ENCODE results near the gene P2RX1.

P2RX1 gene

DNA sequence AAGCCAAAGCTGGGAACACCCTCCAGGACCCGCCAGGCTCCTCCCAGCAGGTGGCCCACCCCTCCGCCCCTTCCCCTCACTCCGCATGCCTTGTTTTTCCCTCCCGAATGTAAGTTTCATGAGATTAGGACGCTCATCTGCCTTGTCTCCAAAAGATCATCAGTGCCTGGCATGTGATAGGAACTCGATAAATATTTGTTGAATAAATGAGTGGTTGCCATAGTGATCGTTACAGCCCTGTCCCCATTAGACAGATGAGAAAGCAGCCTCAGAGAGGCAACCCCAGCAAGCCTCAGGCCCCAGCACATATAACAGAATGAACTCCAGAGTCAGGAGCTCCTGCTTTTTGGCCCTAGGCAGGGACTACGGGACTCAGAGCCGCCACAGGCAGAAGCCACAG, 28.5 kb downstream of the P2RX1 start:
- DNase-seq (ENCODE audit: low read depth) = no peak

DNA sequence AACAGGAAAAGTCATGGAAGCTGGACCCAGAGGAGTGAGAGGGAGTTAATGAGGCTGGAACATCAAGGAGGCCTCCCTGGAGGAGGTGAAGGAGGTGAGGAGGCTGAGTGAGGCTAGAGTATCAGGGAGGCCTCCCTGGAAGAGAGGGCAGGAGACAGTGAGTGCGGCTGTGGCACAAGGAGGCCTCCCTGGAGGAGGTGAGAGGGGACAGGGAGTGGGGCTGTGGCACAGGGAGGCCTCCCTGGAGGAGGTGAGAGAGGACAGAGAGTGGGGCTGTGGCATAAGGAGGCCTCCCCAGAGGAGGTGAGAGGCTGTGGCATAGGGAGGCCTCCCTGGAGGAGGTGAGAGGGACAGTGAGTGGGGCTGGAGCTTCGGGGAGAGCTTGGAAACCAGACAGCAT, 28.9 kb downstream of the P2RX1 start:
- DNase-seq (ENCODE audit: low read depth) = no peak

DNA sequence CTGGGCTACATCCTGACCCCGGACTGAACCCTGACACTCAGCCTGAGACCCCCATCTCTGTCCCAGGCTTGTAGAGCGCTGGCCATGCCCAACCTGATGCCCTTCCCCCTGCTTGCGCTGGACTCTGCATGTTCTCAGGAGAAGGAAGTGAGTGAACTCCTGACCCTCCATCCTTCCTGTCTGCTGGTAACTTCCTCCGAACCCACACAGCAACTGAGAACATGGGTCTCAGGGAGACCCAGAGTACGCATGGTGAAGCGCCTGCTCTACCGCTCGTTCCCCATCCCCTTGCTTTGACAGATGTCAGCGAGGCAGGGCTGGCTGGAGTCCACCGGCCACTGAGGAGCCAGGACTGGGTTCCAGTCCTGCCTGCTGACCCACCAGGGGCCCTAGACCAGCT, 29.5 kb downstream of the P2RX1 start:
- DNase-seq (ENCODE audit: low read depth) = no peak

DNA sequence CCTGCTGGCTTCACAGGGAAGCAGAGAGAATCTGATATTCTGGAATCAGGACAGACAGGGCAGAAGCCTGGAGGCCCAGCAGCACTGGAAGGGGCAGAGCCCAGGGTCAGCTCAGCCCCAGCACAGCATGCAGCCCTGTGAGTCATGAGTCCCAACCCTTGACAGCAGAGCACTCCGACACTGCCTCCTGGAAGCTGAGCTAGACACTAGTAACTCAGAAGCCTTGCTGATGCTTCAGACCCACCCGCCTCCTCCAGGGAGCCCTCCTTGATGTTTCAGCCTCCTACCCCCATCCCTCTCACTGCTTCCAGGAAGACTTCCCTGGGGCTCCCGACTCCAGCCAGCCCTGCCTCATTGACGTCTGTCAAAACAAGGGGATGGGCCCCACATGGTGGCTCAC, 30.3 kb downstream of the P2RX1 start:
- no peak for DNase-seq (ENCODE audit: low read depth)

DNA sequence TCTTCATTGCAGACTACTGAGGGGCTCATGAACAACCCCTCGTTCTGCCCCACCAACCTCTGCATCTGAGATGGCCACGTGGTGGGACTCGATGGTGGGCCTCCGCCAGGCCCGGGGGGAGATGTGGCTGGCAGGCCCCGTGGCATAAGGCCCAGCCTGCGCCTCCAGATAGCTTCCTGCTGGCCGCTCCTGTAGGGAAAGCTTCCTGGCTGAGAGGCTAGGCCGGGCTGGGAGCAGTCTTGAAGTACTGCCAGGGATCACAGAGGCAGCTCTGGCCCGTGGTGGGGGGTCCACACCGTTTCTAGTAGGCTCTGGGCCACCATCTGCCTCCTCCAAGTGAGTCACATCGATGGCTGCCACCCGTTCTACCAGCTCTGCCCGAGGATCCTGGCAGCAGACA, 31.0 kb downstream of the P2RX1 start:
- no peak for DNase-seq (ENCODE audit: low read depth)

DNA sequence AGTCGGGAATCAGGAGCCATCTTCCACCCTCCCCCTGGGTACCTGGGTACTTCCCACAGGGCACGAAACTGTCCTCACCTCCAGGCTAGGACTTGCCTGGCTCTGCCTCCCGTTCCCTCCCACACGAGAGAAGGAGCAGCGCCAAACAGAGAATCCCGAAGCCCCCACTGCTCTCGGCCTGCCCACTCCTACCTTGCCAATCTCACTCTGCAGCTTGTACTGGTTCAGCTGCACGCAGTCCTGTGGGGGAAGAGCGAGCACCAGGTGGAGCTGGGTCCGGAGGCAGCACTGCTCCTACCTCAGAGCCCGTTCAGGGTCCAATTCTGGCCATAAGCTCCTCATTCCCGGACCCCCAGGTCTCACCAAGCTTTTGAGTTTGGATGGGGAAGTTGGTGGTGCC, 32.1 kb downstream of the P2RX1 start:
- DNase-seq (ENCODE audit: low read depth) = no peak

DNA sequence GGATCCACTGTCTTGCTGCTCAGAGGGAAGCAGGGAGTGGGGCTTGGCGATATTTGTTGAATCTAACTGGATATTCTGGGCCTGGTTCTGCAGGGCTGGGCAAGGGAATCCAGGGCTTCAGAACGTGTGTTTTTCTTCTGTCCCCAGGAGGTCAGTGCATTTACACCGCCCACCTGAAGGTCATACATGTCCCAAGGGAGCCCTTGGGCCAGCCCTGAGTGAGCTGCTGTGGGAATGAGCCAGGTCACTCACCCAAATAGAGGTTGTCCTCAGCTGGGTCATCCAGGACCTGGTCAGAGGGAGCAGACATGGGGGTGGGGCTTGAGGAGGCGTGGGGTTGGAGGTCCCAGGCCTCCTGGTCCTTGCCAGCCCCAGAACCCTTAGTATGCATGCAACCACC, 34.0 kb downstream of the P2RX1 start:
- no peak for DNase-seq (ENCODE audit: low read depth)

DNA sequence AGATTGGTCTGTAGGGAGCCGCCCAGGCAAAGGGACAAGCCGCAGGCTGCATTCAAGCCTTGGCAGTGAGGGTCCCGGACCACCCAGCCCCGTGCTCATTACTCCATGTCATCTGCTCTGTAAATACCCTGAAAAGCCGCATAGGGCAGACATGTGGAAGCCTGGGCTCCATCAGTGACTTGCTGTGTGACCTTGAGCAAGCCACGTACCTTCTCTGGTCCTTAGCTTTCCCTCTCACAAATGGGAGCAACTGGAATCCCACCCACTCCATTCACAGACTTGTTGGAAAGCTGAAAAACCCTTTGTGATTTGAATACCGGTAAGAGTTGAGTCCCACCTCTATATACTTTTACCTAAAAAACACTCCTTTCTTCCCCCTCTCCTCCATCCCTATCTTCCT, 35.3 kb downstream of the P2RX1 start:
- DNase-seq (ENCODE audit: low read depth) = no peak

DNA sequence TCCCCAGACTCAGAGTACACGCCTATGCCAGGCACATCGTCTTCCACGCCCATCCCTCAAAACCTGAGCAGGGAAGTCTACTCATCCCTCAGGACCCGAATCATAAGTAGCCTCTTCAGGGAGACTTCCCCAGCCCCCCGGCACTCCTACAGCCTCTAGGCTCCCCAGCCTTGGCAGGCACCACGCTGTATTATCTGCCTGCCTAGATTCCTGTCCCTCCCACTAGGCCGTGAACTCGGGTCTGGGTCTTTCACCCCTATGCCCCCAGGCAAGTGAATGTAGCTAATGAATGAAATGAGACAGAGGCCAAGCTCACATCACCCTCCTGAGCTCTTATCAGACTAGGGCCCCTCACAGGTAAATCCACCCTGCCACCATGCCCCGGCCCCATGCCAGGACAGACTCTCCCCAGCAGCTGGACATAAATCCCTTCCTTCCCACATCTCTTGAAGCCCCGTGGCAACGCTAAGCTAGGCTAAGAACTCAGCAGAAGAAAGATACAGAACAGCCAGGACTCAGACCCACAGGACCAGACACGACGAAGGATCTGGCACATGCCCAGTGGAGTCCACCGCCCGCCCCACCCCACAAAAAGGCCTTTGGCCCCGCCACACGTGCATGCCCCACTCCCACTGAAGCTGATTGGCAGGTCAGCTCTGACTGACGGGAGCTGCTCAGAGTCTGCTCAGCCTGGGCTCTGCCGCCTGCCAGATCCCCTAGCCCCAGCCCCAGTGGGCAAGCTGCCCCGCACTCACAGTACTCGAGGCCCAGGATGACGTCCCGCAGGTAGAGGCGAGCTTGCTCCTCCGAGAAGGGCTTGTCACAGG, 36.5 kb downstream of the P2RX1 start:
- DNase-seq (ENCODE audit: low read depth) = no peak

DNA sequence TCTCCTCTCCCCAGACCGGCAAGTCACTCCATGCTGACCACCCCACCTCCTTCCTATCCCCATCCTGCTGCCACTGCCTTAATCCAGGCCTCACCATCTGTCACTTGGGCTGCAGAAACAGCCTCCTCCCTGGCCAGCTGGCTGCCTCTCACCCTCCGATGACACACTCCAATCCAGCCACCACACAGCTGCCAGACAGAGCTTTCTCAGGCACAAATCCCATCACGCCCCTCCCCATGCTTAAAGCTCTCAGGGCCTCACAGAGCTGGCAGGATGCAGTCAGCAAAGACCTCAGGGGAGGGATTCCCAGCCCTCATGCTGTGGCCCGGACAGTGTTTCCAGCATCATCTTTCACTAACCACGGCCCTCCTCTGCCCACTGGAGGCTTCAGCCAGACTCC, 37.1 kb downstream of the P2RX1 start:
- no peak for DNase-seq (ENCODE audit: low read depth)

DNA sequence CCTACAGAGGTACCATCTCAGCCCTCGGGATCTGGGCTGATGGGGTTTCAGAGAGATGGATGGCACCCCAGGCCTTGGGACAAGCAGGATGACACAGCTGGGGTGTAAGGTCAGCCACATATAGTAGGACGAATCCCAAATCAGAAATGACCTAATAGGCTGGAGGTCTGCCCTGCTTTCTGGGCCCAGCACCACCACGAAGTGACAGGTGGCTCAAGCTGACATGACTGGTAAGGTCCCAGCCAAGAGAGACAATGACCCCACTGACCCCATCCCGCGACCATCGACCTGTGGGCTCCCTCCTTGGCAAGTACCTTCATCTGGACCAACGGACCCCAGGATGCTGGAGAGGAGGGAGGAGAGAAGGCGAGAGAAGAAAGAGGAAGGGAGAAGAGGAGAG, 39.0 kb downstream of the P2RX1 start:
- DNase-seq (ENCODE audit: low read depth) = no peak

DNA sequence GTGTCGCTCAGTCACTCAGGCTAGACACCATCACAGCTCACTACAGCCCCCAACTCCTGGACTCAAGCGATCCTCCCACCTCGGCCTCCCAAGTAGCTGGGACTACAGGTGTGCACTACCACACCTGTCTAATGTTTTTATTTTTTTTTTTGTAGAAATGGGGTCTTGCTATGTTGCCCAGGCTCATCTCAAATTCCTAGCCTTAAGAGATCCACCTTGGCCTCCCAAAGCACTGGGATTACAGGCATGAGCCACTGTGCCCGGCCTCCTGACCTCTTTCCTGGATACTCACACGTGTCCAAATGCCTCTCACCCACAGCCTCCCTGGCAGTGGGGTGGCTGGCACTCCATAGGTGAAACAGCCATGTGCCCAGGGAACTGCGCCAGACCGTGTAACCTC, 40.9 kb downstream of the P2RX1 start:
- DNase-seq (ENCODE audit: low read depth) = no peak

DNA sequence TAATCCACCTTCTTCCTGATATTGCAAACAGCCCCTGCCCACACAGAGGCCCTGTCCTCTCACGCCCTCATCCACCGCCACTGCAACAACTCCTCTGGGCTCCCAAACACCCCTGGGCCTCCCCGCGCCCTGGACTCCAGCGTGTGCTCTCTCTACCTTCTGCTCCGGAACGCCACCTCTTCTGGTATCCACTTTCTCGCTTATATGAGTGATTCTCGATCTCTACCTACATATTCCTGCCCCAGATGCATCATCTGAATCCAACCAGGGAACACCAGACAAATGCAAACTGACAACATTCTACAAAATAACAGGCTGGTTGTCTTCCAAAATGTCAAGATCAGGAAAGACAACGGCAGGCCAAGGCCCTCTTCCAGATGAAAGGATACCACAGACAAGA, 42.4 kb downstream of the P2RX1 start:
- no peak for DNase-seq (ENCODE audit: low read depth)

DNA sequence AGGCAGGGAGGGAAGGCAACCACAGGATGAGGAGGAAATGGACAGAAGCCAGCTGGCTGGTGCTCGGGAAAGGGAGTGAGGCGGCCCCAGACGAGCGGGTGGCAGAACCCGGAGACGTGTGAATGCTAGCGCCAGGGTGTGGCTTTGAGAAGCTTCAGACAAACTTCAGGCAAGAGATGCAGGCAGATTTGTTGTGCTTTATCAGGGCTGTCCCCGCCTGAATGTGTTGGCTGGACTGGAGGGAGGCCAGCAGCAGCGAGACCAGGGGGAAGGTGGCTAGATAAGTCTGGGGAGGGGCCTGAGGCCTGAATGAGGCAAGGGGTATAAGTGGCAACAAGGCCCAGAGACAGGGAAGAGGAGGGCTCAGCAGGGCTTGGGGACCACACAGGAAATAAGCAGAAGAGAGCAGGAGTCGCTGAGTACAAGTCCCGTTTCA, 45.4 kb downstream of the P2RX1 start:
- DNase-seq (ENCODE audit: low read depth) = no peak

DNA sequence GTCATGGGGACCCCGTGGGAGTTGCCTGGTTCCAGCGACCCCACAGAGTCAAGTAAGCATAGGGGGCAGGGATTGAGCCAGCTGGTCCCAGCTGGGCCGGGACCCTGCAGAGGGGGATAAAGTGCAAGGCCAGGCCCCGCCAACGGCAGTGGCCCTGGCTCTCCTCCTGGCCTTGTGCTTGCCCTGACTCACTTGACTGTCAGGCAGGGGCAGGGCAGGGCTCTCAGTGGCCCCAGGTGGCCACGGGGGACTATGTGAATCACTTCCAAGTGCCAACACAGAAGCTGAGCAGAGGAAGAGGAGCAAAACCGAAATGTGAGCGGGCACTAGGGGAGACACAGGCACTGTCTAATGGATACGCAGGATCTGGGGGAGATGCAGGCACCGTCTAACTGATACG, 48.7 kb downstream of the P2RX1 start:
- DNase-seq (ENCODE audit: low read depth) = no peak

DNA sequence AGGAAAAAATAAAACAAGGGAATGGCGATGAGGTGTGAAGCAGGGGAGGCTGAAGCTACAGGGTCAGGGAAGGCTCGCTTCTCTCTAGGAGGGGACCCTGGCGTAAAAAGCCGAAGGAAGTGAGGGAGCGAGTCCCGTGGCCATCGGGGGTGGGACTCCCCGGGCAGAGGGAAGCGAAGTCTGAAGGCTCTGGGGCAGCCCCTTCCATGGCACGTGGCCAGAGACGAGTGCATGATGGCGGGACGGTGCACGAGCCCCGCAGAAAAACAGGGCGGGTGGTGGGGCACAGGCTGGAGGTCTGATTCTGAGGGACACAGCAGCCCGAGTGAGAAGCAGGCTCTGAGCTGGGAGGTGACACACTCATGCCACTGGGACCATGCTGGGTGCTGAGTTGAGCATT, 49.2 kb downstream of the P2RX1 start:
- DNase-seq (ENCODE audit: low read depth) = no peak

DNA sequence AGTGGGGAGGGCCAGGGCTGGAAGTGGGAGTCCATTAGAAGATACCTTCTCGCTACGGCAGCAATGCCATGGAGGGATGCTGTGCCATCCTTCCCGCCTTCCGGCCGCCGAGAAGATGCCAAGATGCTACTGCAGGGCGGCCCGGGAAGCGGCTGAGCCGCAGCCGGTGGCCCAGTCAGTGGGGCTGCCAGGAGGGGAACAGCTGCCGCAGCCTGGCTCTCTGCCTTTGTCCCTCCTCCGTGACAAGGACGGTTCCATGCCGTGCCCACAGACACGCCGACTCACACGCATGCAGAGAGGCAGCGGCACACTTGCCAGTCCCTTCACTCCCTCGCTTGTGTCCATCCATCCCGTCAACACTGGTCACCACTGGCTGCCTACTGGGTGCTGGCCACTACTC, 50.0 kb downstream of the P2RX1 start:
- DNase-seq (ENCODE audit: low read depth) = no peak

DNA sequence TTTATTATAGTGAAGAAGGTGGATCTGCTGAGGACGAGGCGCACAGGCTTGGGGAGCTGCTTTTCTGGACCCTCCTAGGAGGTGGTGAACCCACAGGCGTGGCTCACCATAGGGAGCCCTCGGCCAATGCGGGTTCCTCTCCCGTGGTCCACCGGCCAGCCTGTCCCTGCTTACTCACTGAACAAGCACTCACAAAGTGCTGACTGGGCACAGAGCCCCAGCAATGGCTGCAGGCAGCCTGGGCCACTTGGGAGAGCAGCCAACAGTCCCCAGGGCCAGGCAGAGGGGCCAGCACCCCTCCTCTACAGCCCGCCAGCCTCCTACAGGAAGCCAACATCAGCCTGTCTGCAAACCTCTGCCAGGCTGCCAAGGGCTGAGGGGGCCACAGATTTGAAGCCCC, 51.1 kb downstream of the P2RX1 start:
- DNase-seq (ENCODE audit: low read depth) = no peak

DNA sequence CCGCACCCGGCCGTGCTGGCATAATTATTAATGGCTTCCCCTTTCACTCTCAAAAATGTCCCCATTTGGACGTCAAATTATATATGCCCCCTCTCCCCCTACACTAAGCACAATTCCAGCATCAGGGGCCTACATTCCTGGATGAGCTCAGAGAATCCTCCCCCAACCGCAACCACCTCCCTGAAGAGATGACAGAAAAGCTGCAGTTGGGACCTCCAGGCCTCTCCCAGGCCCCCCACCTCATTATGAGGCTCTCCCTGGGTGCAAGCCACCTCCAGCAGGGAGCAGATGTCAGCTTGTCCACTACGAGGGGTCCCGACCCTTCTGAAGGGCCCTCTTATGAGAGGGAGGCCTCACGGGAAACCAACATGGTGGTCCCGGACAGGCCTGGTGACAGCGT, 51.7 kb downstream of the P2RX1 start:
- no peak for DNase-seq (ENCODE audit: low read depth)

DNA sequence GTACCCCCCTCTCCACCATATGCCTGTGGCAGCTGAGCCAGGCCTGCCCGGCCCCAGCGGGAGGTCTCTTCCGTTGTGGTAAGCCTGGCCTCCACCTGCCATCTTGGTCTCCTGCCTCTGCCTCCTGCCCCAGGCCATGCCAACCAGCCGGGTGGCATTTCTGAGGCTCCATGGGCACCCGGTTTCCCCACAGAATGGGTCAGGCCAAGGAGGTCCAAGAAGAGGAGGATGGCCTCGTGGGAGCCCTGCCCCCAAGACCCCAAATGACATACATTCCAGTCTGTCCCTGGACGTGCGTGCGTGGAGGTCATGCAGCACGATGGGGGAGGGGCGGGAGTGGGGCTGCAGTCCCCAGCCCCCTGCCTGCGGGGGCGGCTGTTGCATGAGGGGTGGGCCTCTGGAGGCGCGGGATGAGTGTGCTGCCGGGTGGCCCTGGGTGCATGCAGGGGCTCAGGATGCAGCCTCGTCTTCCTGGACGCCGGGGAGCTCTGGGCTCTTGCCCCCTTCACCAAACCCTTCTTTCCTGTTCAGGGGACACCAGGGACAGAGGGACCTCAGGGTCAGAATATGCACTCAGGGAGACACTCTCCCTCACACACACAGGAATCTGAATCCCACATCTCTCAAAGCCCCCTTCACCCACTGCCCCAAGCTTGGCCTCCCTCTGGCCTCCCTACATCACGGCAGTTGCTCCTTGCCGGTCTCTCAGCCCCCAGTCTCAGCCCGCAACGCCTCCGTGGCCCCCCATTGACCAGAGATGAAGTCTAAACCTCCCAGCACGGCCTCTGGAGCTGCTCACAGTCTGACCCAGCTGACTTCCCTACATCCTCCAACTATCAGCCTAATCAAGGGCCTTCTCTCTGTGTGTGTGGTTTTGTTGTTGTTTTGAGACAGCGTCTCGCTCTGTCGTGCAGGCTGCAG, 54.2 kb downstream of the P2RX1 start:
- no peak for DNase-seq (ENCODE audit: low read depth)

DNA sequence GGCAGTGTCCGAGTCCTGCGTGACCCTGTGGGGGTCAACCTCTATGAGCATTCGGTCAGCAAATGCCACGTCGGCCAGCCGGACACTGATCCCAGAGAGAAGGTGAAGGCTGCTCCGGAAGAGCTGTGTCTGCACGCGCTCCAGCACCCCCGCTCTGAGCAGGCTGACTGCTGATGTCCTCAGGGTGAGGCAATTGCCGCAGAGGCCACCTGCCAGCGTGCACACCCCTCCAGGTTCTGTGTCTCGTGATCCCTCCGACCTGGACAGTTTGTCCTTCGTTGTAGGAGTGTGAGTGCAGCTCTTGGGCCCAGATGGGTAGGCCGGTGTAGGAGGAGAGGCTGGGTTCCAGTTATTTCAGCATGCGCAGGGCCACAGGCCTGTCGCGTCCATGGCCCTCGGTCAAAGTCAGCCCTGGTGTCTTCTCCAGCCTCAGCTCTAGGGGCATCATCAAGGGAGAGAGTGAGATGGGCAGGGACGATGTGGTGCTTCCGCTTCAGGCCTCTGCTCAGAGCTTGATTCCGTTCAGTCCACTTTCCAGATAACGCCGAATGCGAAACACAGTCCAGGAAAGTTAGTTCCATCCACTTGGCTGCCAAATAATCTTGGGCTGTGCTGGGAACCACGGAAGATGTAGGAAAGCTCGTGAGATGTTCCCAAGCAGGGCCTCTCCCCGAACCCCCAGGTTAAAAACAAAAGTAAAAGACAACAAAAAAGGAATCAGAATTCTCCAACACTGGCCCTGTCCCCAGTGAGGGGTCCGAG, 55.1 kb downstream of the P2RX1 start:
- DNase-seq (ENCODE audit: low read depth) = no peak

DNA sequence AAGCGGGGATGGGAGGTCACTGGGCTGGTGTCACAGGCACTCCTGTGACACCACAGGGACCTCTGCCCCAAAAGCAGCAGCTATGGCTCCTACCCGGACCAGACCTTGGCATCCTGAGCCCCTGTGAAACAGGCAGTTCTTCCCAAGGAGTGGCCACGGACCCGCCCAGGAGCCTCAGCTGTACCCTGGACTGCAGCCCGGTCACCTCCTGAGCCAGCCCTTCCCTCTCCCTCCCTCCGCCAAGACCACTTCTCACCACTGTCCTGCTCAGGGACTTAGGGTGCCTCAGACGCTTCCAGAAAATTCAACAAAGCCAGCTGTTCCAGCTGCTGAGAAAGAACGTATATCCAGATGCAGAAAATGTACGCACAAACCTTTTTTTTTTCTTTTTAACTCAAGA, 56.3 kb downstream of the P2RX1 start:
- DNase-seq (ENCODE audit: low read depth) = no peak
